ENCODE measurements around the gene TPPP.

TPPP gene

DNA sequence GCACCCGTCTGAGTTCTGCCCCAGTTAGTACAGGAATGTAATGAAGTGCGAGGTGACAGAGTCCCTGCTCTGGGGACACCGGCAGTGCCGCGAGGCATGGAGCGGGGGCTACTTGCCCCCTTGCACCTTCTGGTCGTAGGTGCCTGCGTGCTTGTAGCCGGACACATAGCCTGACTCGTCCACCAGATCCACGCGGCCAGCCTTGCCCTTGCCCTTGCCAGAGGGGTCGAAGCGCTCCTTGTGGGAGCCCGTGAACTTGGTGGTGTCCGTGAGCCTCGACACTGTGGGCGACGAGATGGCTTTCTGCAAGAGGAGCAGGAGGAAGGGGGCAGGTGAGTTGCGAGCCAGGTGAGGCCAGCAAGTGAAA lies 28.2 kb downstream of the TPPP start:
- Histone ChIP-seq H3K27ac (ENCODE audit: insufficient read depth, low read depth, low read length, poor library complexity, severe bottlenecking) (no peak overlapping the region), H3K36me3 (ENCODE audit: control insufficient read depth, insufficient read depth, low read length) (peaks cover 20% of the 10 kb centered on the region), H3K27me3 (ENCODE audit: control insufficient read depth, insufficient read depth, low read length, poor library complexity, severe bottlenecking) (no peaks in the 10 kb centered on the region), H3K4me3 (ENCODE audit: insufficient read depth, low read depth, low read length) (no peak overlapping the region), H3K4me1 (ENCODE audit: control insufficient read depth, insufficient read depth, low read length) (no peaks in the 10 kb centered on the region), H3K9me3 (ENCODE audit: control insufficient read depth, low read length) (no peaks in the 10 kb centered on the region)
- WGBS, 2 experiments = 96% methylated on average over 20 of the region's 20 CpGs

DNA sequence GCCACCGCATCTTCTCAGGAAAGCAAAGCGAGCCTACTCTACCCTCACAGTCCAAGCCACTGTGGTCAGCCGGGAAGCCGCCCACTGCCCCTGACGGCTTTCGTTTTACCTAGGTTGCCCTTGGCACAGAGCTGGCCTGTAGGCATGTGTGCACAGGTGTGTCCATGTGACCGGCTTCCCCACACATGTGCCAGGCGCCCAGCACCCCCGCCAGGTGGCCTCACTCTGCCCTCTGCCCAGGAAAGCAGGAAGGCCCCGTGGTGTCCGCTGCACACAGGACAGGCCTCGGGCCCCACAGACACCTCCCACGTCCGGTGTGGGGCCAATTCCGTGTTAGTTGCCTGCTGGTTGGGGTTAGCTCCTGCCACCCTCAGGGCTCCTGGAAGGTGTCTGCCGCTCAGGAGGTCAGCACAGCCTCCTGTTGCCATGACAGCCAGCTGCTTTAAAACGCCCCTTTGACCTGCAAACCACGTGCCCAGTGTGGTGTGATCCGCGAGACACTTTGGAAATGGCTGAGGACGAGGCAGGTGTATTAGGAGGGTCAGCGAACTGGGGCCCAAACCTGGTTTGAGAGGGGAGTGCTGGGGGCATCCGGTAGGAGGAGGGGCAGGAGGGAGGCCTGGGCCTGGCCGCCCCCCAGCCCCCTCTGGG lies 28.7 kb downstream of the TPPP start:
- Histone ChIP-seq H3K27me3 (ENCODE audit: control insufficient read depth, insufficient read depth, low read length, poor library complexity, severe bottlenecking) (no peaks in the 10 kb centered on the region), H3K9me3 (ENCODE audit: control insufficient read depth, low read length) (no peaks in the 10 kb centered on the region), H3K4me3 (ENCODE audit: insufficient read depth, low read depth, low read length) (no peak overlapping the region), H3K36me3 (ENCODE audit: control insufficient read depth, insufficient read depth, low read length) (peaks cover 20% of the 10 kb centered on the region), H3K27ac (ENCODE audit: insufficient read depth, low read depth, low read length, poor library complexity, severe bottlenecking) (no peak overlapping the region), H3K4me1 (ENCODE audit: control insufficient read depth, insufficient read depth, low read length) (no peaks in the 10 kb centered on the region)
- 94 to 95% methylated on average over 24 of the region's 24 CpGs for WGBS, 2 experiments

DNA sequence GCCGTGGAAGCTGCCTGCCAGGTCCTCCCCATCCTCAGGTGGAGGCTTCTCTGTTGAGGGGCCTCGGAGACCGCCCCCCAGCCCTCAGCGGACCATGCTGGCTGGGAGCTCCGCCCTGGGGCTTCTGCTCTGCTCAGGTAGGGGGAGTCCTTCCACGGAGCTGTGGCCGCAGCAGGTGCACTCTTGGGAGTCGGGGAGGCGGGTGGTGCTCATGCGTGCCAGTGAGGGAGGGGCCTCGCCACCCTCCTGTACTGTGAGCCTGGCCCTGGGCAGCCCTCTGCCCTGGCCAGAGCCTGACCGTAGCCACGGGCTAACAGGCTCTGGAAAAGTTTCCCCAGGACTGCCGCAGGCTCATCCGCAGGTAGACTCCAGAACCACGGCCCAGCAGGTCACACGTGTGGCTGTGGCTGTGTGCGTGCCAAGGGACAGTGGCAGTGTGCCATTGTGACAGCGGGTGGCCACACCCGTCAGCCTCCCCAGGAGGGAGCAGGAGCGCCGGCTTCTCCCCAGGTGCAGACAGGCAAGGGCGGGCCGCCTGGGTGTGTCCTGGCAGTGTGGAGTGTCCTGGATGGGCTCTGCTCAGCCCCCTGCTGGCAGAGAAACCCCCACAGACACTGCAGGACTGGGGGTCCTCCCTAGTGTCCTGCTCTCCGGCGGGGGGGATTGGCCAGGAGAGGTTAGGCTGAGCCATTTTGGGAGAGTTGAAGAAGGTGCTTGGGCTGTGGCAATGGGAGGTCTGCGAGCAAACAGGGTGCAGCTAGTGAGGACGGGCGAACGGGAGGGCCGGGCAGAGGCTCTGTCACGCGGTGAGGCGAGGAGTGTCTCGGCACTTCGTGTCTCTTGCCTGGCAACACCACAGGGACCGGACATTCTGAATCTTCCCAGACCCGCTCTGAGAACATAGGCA lies 29.5 kb downstream of the TPPP start:
- 96% methylated on average over 38 of the region's 38 CpGs for WGBS, 2 experiments
- H3K36me3 ChIP-seq (ENCODE audit: control insufficient read depth, insufficient read depth, low read length) = peaks cover 20% of the 10 kb centered on the region

DNA sequence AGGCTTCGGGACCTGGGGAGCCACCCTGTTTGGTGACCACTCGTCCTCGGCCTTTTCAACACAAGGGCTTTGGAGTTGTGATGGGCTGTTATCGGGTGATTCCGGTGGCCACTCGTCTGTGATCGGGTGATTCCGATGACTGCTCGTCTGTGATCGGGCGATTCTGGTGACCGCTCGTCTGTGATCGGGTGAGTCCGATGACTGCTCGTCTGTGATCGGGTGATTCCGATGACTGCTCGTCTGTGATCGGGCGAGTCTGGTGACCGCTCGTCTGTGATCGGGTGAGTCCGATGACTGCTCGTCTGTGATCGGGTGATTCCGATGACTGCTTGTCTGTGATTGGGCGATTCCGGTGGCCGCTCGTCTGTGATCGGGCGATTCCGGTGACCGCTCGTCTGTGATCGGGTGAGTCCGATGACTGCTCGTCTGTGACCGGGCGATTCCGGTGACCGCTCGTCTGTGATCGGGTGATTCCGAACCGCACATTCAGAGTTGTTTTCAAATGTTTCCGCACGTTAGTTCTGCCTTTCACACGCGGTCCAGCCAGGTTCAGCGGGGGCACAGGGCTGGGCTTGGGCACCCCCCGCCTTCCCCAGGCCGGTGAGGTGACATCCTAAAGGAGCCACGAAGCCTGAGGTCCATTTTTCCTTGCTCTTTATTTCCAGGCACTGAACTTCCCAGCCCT lies 30.3 kb downstream of the TPPP start:
- H3K9me3 ChIP-seq (ENCODE audit: control insufficient read depth, low read length) = no peaks in the 10 kb centered on the region
- WGBS, 2 experiments = 96 to 97% methylated on average over 56 of the region's 56 CpGs
- H3K36me3 ChIP-seq (ENCODE audit: control insufficient read depth, insufficient read depth, low read length) = peaks cover 24% of the 10 kb centered on the region
- H3K4me3 ChIP-seq (ENCODE audit: insufficient read depth, low read depth, low read length) = no peak overlapping the region
- H3K4me1 ChIP-seq (ENCODE audit: control insufficient read depth, insufficient read depth, low read length) = no peaks in the 10 kb centered on the region
- H3K27me3 ChIP-seq (ENCODE audit: control insufficient read depth, insufficient read depth, low read length, poor library complexity, severe bottlenecking) = no peaks in the 10 kb centered on the region
- H3K27ac ChIP-seq (ENCODE audit: insufficient read depth, low read depth, low read length, poor library complexity, severe bottlenecking) = no peak overlapping the region

More for the DNA sequence above, 29.5 kb downstream of the TPPP start:
- Histone ChIP-seq H3K4me3 (ENCODE audit: insufficient read depth, low read depth, low read length) (no peak overlapping the region), H3K9me3 (ENCODE audit: control insufficient read depth, low read length) (no peaks in the 10 kb centered on the region), H3K27me3 (ENCODE audit: control insufficient read depth, insufficient read depth, low read length, poor library complexity, severe bottlenecking) (no peaks in the 10 kb centered on the region), H3K4me1 (ENCODE audit: control insufficient read depth, insufficient read depth, low read length) (no peaks in the 10 kb centered on the region), H3K27ac (ENCODE audit: insufficient read depth, low read depth, low read length, poor library complexity, severe bottlenecking) (no peak overlapping the region)

DNA sequence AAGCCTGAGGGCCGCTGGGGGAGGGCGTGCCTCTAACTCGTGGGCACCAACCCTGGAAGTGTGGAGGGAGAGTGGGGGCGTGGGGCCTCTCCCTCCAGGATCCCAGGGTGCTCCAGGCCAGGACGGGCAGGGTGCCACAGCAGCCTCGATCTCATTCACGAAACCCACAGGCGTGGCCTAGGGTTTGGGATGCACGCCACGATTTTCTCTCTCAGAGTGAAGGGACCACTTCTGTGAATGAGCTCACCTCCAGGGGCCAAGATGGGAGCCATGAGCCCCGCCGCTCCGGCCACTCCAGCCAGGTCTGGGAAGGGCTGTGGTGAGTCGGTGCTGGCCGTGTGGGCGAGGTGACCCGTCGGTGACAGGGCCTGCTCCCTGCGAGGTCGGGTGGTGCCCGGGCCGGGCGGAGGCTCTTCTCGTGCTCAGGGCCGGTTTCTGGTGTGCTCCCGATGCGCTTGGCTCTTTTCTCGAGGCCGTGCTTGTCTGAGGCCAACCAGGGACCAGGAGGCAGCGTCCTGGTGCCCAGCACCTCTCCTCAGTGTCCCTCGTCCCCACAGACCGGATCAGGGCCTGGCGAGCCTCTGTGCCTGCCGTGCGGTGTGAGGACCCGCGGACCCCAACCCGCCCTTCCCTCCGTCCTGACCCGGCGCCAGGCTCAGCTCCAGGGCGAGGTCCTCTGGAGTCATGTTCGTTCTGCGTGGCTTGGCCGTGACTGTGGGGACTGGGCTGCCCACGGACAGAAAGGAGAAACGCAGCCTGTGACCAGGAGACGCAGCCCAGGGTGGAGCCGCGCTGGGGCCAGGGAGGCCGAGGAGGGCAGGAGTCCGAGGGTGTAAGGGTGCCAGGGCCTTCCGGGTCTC lies 31.0 kb downstream of the TPPP start:
- Histone ChIP-seq H3K4me1 (ENCODE audit: control insufficient read depth, insufficient read depth, low read length) (no peaks in the 10 kb centered on the region), H3K27ac (ENCODE audit: insufficient read depth, low read depth, low read length, poor library complexity, severe bottlenecking) (no peak overlapping the region), H3K36me3 (ENCODE audit: control insufficient read depth, insufficient read depth, low read length) (peaks cover 31% of the 10 kb centered on the region), H3K9me3 (ENCODE audit: control insufficient read depth, low read length) (no peaks in the 10 kb centered on the region), H3K4me3 (ENCODE audit: insufficient read depth, low read depth, low read length) (no peak overlapping the region), H3K27me3 (ENCODE audit: control insufficient read depth, insufficient read depth, low read length, poor library complexity, severe bottlenecking) (no peaks in the 10 kb centered on the region)
- 96% methylated on average over 53 of the region's 53 CpGs for WGBS, 2 experiments

DNA sequence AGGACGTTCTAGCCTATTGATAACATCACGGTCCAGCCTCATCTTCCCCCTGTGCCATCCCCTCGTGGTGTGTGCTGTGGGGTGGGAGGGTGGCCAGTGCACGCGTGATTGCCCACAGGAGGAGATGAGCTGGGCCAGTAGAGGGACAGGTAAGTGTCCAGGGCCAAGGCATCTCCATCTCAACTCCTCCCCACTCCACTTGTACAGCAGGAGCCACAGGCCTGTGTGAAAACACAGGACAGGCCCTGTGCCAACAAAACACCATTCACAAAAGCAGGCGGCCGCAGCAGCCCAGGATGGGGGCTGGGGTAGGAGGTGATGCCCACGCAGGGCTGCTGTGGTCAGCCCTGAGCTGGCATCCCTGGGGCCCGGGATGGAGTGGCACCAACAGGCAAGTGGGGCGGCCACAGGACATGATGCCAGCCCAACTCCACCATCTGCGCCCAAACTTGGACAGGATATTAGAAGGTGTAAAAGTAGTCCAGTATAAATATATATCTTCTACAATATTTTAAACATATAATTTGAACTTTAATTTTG lies 32.6 kb downstream of the TPPP start:
- Histone ChIP-seq H3K4me1 (ENCODE audit: control insufficient read depth, insufficient read depth, low read length) (no peaks in the 10 kb centered on the region), H3K9me3 (ENCODE audit: control insufficient read depth, low read length) (no peaks in the 10 kb centered on the region), H3K36me3 (ENCODE audit: control insufficient read depth, insufficient read depth, low read length) (peaks cover 30% of the 10 kb centered on the region), H3K27me3 (ENCODE audit: control insufficient read depth, insufficient read depth, low read length, poor library complexity, severe bottlenecking) (no peaks in the 10 kb centered on the region), H3K4me3 (ENCODE audit: insufficient read depth, low read depth, low read length) (no peak overlapping the region), H3K27ac (ENCODE audit: insufficient read depth, low read depth, low read length, poor library complexity, severe bottlenecking) (no peak overlapping the region)
- WGBS, 2 experiments = 91 to 97% methylated on average over 10 of the region's 11 CpGs

DNA sequence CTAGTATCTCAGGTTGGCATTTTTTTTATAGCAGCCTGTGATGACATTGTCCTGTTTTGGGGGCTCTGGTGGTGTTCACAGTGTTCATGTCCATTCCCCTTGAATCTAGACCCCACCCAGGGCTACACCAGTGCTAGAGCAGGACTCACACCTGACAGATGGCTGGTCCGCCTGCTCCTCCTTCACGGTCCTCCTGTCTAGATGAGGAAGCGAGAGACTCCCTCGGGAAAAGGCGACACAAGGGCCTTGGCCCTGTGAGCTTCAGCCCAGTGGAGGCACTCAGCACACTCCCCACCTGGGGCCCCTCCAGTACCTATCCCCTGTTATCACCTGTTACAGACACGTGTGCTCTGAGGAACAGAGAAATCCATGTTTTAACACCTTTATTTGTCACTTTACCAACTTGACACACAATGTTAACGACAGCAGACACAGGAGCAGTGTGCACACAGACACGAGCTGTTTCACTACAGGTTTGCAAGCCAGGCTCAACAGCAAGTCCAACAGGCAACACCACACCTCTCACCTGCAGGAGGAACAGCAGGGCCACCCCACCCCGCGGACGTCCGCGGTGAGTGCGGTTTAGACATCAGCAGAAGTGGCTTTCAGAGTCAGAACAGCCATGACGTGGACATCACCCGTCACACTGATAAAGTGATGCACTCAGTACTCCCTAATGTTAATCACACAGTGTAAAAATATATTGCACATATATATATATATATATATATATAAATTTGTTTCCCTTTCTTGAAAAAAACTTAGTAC lies 33.5 kb downstream of the TPPP start:
- 95% methylated on average over 15 to 16 of the region's 16 CpGs for WGBS, 2 experiments
- no peaks in the 10 kb centered on the region for H3K4me1 ChIP-seq (ENCODE audit: control insufficient read depth, insufficient read depth, low read length)
- no peak overlapping the region for H3K27ac ChIP-seq (ENCODE audit: insufficient read depth, low read depth, low read length, poor library complexity, severe bottlenecking)
- H3K36me3 ChIP-seq (ENCODE audit: control insufficient read depth, insufficient read depth, low read length) = peaks cover 30% of the 10 kb centered on the region
- H3K27me3 ChIP-seq (ENCODE audit: control insufficient read depth, insufficient read depth, low read length, poor library complexity, severe bottlenecking) = no peaks in the 10 kb centered on the region
- H3K4me3 ChIP-seq (ENCODE audit: insufficient read depth, low read depth, low read length) = no peak overlapping the region
- H3K9me3 ChIP-seq (ENCODE audit: control insufficient read depth, low read length) = no peaks in the 10 kb centered on the region

DNA sequence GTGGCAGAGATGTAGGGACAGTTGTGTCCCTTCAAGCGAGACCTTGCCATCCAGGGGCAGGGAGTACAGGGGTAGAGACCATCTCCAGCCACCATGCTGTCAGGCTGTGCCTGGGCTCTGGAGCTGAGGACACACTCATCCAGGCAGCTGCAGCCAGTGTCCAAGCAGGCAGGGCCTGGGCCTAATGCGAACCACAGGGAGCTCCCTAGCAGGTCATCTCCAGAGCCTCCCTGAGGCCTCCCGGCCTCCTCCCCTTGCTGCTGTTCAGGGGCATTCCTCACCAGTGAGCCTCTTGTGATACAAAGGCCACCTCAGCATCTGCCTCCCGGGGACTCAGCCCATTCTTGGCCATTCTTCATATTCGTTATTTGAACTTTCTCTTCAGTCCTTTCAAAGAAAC lies 35.0 kb downstream of the TPPP start:
- H3K27me3 ChIP-seq (ENCODE audit: control insufficient read depth, insufficient read depth, low read length, poor library complexity, severe bottlenecking) = no peaks in the 10 kb centered on the region
- peaks cover 43% of the 10 kb centered on the region for H3K36me3 ChIP-seq (ENCODE audit: control insufficient read depth, insufficient read depth, low read length)
- no peak overlapping the region for H3K4me3 ChIP-seq (ENCODE audit: insufficient read depth, low read depth, low read length)
- no peaks in the 10 kb centered on the region for H3K9me3 ChIP-seq (ENCODE audit: control insufficient read depth, low read length)
- H3K27ac ChIP-seq (ENCODE audit: insufficient read depth, low read depth, low read length, poor library complexity, severe bottlenecking) = no peak overlapping the region
- no peaks in the 10 kb centered on the region for H3K4me1 ChIP-seq (ENCODE audit: control insufficient read depth, insufficient read depth, low read length)
- 93 to 94% methylated on average over 5 of the region's 5 CpGs for WGBS, 2 experiments

DNA sequence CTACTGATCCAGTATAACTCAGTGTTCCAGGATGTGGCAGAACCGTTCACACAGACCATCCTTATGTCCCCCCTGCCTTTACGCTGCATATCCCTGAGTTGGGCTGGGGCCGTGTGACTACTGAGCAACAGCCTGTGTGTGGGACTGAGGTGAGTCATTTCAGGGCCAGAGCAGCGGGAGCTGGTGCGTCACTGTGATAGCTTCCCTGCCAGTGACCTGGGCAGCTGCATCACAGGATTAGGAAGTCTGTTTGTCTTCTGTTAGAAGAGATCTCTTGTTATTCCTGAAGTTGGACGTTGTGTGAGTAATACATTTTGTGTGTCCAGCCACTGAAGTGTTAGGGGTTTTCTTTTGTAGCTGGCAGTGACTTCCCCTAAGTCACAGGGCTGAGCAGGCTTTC lies 35.6 kb downstream of the TPPP start:
- H3K27ac ChIP-seq (ENCODE audit: insufficient read depth, low read depth, low read length, poor library complexity, severe bottlenecking) = no peak overlapping the region

More for the DNA sequence above, 35.6 kb downstream of the TPPP start:
- WGBS, 2 experiments = 94 to 96% methylated on average over 6 of the region's 6 CpGs
- Histone ChIP-seq H3K4me1 (ENCODE audit: control insufficient read depth, insufficient read depth, low read length) (no peaks in the 10 kb centered on the region), H3K4me3 (ENCODE audit: insufficient read depth, low read depth, low read length) (no peak overlapping the region), H3K9me3 (ENCODE audit: control insufficient read depth, low read length) (no peaks in the 10 kb centered on the region), H3K36me3 (ENCODE audit: control insufficient read depth, insufficient read depth, low read length) (peaks cover 48% of the 10 kb centered on the region), H3K27me3 (ENCODE audit: control insufficient read depth, insufficient read depth, low read length, poor library complexity, severe bottlenecking) (no peaks in the 10 kb centered on the region)

All from ectodermal cell (in vitro differentiated cells).